Activated T-cell treated with anti-CD3 and anti-CD28 coated beads, Interleukin-2, amount 50 U/mL, for 24 hours (primary cell): ENCODE measurements around the gene MTA2.
A peak's percentile ranks its signal among the peaks of the same experiment; 100 is the strongest.
"Not testable (repeated sequence)": the region's sequence is repeated elsewhere in the genome, so short reads cannot be mapped to it uniquely, and the experiment has no call there.

ENCODE experiments used
- DNase-seq: peaks from one replicate; pipeline ENCODE4 v3.0.0-alpha.2; 2020
- H3K27ac Mint-ChIP-seq: 2 replicates; pipeline ENCODE4 v1.8.0; 2020; ENCODE audit warnings: mild to moderate bottlenecking, mixed read lengths
- H3K27me3 Mint-ChIP-seq: 2 replicates; pipeline ENCODE4 v1.8.0; 2020; ENCODE audit warnings: mixed read lengths
- H3K36me3 Mint-ChIP-seq: 2 replicates; pipeline ENCODE4 v1.8.0; 2020; ENCODE audit warnings: low read depth, mixed read lengths
- H3K4me1 Mint-ChIP-seq: 2 replicates; pipeline ENCODE4 v1.8.0; 2020; ENCODE audit warnings: low read depth, mixed read lengths
- H3K4me3 Mint-ChIP-seq: 2 replicates; pipeline ENCODE4 v1.8.0; 2020; ENCODE audit warnings: mild to moderate bottlenecking, moderate library complexity, mixed read lengths
- H3K9me3 Mint-ChIP-seq: 2 replicates; pipeline ENCODE4 v1.8.0; 2020; ENCODE audit warnings: mixed read lengths

The MTA2 gene

GRCh38 chr11:62591448-62592145, 10.1 kb downstream of the MTA2 start, which contains the start of gene TUT1:
TSS of gene TUT1 (minus strand) at chr11:62591523. CDS start at chr11:62591485, 38 bp downstream.
- DNase-seq: peak; percentile 94
- peaks cover 91% of the 10 kb centered on the region for H3K36me3 Mint-ChIP-seq
- peak within 1 kb of the TSS; percentile 97 for H3K27ac Mint-ChIP-seq
- peak within 1 kb of the TSS; percentile 97 for H3K4me3 Mint-ChIP-seq
- no peaks in the 10 kb centered on the region for H3K9me3 Mint-ChIP-seq
- peaks cover 58% of the 10 kb centered on the region for H3K4me1 Mint-ChIP-seq
- H3K27me3 Mint-ChIP-seq: no peaks in the 10 kb centered on the region

DNA sequence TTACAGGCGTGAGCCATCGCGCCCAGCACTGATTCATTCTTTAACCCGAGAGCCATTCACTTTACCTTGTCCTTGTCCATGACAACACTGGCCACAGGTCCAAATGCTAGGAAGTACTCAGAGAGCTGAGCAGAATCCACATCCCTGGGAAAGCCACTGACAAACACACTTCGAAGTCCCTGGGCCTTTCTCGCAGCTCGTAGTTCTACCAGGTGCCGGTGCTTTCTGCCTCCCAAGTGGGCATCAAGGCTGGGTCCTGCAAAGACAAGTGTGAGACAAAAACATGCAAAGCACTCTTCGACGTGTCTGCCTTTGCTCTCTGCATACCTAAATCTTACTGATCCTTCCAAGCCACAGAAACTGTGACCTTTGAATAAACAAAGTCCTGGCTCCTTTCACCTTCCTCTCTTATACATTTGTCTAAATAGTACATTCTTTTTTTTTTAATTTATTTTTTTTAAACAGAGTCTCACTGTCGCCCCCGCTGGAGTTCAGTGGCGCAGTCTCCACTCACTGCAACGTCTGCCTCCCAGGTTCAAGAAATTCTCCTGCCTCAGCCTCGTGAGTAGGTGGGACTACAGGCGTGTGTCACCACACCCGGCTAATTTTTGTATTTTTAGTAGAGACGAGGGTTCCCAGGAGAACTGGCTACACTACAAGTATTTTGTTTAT, 12.6 kb downstream of the MTA2 start:
- Mint-ChIP-seq H3K36me3 (peaks cover 81% of the 10 kb centered on the region), H3K9me3 (no peaks in the 10 kb centered on the region), H3K4me1 (peaks cover 52% of the 10 kb centered on the region), H3K27me3 (no peaks in the 10 kb centered on the region), H3K27ac (peak overlapping the region; percentile 97), H3K4me3 (peak overlapping the region; percentile 97)
- no peak for DNase-seq

DNA sequence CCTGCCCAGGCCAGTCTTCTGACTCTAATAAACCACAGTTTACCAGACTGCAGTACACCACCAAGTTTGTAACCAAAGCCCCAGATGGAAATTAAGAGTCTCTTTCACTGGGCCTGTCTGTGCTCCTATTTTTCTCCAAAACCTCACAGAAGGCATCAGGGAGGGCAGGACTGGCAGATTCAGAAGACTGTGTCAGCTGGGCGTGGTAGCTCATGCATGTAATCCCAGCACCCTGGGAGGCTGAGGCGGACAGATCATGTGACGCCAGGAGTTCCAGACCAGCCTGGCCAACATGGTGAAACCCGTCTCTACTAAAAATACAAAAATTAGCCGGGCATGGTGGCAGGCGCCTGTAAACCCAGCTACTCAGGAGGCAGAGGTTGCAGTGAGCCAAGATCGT, 16.3 kb downstream of the MTA2 start:
- H3K36me3 Mint-ChIP-seq: peaks cover 79% of the 10 kb centered on the region

GRCh38 chr11:62581735-62582134, 19.9 kb downstream of the MTA2 start:
- Mint-ChIP-seq H3K36me3 (peaks cover 77% of the 10 kb centered on the region), H3K4me1 (peaks cover 10% of the 10 kb centered on the region)
- H3K27ac Mint-ChIP-seq, DNase-seq, H3K27me3 Mint-ChIP-seq, H3K9me3 Mint-ChIP-seq, H3K4me3 Mint-ChIP-seq: not testable (repeated sequence)

More for the DNA sequence above, 16.3 kb downstream of the MTA2 start:
- not testable (repeated sequence) for DNase-seq, H3K9me3 Mint-ChIP-seq, H3K4me3 Mint-ChIP-seq, H3K27me3 Mint-ChIP-seq
- Mint-ChIP-seq H3K4me1 (peaks cover 30% of the 10 kb centered on the region), H3K27ac (peak overlapping the region; percentile 40)

DNA sequence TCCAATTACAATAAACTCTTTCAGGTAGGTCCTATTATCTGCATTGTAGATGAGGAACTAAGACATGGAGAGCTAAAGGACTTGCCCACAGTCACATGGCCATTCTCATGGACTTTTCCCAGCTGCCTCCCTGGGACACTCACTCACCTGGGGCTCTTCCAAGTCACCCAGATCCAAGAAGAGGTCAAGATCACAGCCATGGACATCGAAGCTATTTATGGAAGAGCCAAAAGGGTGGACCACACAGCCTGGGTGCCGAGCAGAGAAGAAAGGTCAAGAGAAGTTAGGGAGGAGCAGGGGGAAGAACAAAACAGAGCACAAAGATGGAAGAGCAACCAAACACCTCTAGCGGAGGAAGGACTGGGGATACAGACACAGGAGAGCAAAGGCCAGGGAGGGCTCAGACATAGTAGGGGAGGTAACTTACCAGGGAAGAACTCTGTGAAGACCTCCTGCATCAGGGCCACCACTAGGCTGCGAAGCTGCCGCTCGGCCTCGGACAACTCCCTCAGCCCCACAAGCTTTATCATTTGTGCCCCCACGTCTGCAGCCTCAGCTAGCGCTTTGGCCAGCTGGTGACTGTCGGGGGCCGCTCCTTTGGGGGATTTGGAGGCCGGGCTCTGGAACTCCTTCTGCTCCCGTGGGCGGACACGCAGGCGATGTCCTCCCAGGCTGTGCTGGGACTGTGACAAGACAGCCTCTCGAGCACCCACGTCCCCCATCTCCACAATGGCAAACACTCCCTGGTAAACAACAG, 20.5 kb downstream of the MTA2 start:
- no peak overlapping the region for H3K4me3 Mint-ChIP-seq
- DNase-seq: no peak
- peaks cover 78% of the 10 kb centered on the region for H3K36me3 Mint-ChIP-seq
- H3K4me1 Mint-ChIP-seq: peaks cover 10% of the 10 kb centered on the region
- no peaks in the 10 kb centered on the region for H3K27me3 Mint-ChIP-seq
- peak overlapping the region; percentile 23 for H3K27ac Mint-ChIP-seq
- no peaks in the 10 kb centered on the region for H3K9me3 Mint-ChIP-seq

DNA sequence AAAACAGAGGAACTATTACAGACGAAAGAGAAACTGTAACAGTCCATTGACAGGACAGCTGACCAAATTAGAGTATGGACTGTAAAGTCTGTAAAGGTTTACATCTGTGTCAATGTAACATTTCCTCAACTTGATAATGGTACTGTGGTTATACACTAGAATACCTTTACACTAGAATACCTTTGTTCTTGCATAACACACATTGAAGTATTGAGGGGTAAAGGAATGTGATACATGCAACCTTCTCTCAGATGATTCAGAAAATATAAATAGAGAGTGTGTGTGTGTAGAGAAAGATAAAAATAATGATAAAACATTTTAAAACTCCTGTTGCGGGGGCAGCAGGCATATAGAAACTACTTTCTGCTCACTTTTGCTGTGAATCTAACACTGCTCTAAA, 22.4 kb downstream of the MTA2 start:
- H3K36me3 Mint-ChIP-seq: peaks cover 87% of the 10 kb centered on the region
- peaks cover 19% of the 10 kb centered on the region for H3K4me1 Mint-ChIP-seq
- no peak overlapping the region for H3K4me3 Mint-ChIP-seq
- no peak for DNase-seq
- no peak overlapping the region for H3K27ac Mint-ChIP-seq
- H3K27me3 Mint-ChIP-seq: no peaks in the 10 kb centered on the region
- no peaks in the 10 kb centered on the region for H3K9me3 Mint-ChIP-seq

GRCh38 chr11:62578541-62578940, 23.1 kb downstream of the MTA2 start:
- no peaks in the 10 kb centered on the region for H3K27me3 Mint-ChIP-seq
- no peaks in the 10 kb centered on the region for H3K9me3 Mint-ChIP-seq
- H3K4me3 Mint-ChIP-seq: no peak overlapping the region
- peaks cover 19% of the 10 kb centered on the region for H3K4me1 Mint-ChIP-seq
- H3K27ac Mint-ChIP-seq: no peak overlapping the region
- peaks cover 86% of the 10 kb centered on the region for H3K36me3 Mint-ChIP-seq
- DNase-seq: no peak

GRCh38 chr11:62577046-62577714, 24.5 kb downstream of the MTA2 start:
- no peaks in the 10 kb centered on the region for H3K27me3 Mint-ChIP-seq
- H3K36me3 Mint-ChIP-seq: peaks cover 88% of the 10 kb centered on the region
- no peak overlapping the region for H3K4me3 Mint-ChIP-seq
- H3K27ac Mint-ChIP-seq: peak overlapping the region; percentile 60
- no peak for DNase-seq
- H3K4me1 Mint-ChIP-seq: peaks cover 26% of the 10 kb centered on the region
- no peaks in the 10 kb centered on the region for H3K9me3 Mint-ChIP-seq

- Mint-ChIP-seq H3K27me3 (no peaks in the 10 kb centered on the region), H3K4me3 (peak overlapping the region; percentile 99), H3K27ac (peak overlapping the region; percentile 85), H3K36me3 (peaks cover 88% of the 10 kb centered on the region), H3K4me1 (peaks cover 39% of the 10 kb centered on the region), H3K9me3 (no peaks in the 10 kb centered on the region)
- no peak for DNase-seq
These were observed 25.8 kb downstream of the MTA2 start for GRCh38 chr11:62575837-62576236.

- Mint-ChIP-seq H3K27ac (peak overlapping the region; percentile 100), H3K27me3 (no peaks in the 10 kb centered on the region), H3K9me3 (no peaks in the 10 kb centered on the region), H3K36me3 (peaks cover 93% of the 10 kb centered on the region), H3K4me3 (peak overlapping the region; percentile 99), H3K4me1 (peaks cover 44% of the 10 kb centered on the region)
- no peak for DNase-seq
These were observed 26.5 kb downstream of the MTA2 start for GRCh38 chr11:62575156-62575555.

GRCh38 chr11:62574363-62575071, 27.1 kb downstream of the MTA2 start:
- Mint-ChIP-seq H3K4me1 (peaks cover 49% of the 10 kb centered on the region), H3K4me3 (peak overlapping the region; percentile 99), H3K9me3 (no peaks in the 10 kb centered on the region), H3K27ac (peak overlapping the region; percentile 100), H3K36me3 (peaks cover 97% of the 10 kb centered on the region), H3K27me3 (no peaks in the 10 kb centered on the region)
- no peak for DNase-seq

DNA sequence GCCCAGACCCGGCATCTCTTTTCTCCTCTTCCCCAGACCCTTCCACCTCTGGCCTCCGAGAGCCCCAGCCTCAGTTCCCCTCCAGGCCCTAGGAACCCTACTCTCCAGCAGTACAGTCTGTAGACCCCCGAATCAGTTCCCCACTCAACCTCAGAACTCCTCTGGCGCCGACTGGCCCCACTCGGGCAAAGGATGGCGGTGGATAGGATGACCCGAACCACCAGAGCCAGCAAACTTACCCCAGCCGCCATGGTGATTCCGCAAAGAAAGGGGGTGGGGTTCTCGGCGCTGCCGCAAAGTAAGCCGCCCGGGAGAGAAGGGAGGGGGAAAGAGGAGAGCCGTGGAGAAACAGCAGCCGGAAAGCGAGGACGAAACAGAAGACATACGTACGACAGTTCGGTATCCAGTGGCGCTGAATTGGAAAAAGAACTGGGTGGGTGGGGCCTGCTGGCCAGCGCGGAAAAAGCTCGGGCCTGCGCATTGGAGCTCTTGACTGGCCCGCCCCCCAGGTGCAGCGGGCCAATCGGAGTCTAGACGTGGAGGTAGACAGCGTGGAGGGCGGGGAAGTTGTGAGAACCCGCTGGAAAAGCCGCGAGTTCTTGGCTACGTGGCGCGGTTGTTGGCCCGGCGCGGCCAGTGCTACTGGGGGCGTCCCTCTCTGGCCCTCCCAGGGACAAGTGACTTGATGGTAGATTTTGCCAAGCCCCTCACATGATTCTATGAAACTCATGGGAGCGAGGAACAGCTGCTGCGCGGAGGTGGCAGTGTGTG, 27.9 kb downstream of the MTA2 start, which contains the start of gene EEF1G:
Gene EEF1G (minus strand): TSS at position 300 of the 771 bp plus-strand sequence. CDS start 49 bp downstream, at position 251.
- H3K4me1 Mint-ChIP-seq: peaks cover 54% of the 10 kb centered on the region
- DNase-seq: peak; percentile 97
- H3K36me3 Mint-ChIP-seq: peaks cover 99% of the 10 kb centered on the region
- H3K9me3 Mint-ChIP-seq: no peaks in the 10 kb centered on the region
- H3K27me3 Mint-ChIP-seq: no peaks in the 10 kb centered on the region
- H3K27ac Mint-ChIP-seq: peak within 1 kb of the TSS; percentile 100
- H3K4me3 Mint-ChIP-seq: peak within 1 kb of the TSS; percentile 99

DNA sequence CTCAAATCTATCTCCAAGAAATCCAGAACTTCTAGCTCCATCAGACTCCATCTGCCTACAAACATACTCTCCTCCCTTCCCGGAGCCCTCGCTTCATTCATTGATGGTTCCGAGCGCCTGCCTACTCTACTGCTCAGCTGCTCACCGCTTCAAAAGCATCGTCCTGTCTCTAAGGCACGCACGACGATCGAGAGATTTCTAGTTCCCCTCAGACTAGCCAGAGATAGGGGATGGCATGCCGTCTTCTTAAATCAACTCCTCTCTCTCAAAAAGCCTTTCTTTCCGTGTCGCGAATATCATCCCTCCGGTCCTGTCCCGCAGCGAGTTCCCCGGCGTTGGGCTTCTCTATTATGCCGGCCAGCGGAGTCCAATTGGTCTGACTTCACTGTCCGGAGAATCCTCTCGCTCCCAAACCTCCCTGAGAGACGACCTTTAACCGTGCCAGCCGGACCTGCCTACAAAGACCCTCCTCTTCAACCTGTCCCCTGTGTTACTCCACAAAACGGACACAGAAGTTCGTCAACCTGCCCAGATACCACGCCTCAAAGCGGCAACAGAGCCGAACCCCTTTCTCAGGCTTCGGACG, 28.6 kb downstream of the MTA2 start:
- Mint-ChIP-seq H3K9me3 (no peaks in the 10 kb centered on the region), H3K27ac (peak overlapping the region; percentile 100), H3K4me3 (peak overlapping the region; percentile 99), H3K36me3 (peaks cover 97% of the 10 kb centered on the region), H3K27me3 (no peaks in the 10 kb centered on the region), H3K4me1 (peaks cover 57% of the 10 kb centered on the region)
- no peak for DNase-seq
